Keratinocyte (primary cell): Measurements from ENCODE around the gene RGS6.

Source experiments
- EZH2 ChIP-seq: IDR thresholded peaks from one replicate; pipeline ENCODE4 v1.6.1; 2012; ENCODE audit warnings: inconsistent platforms, mild to moderate bottlenecking, low read length, moderate library complexity
- TF ChIP-seq, protein P1 (sequence below), 3 experiments: IDR thresholded peaks in 1 of 3; conservative IDR thresholded peaks in 1 of 3; optimal IDR thresholded peaks in 1 of 3; 2 replicates in 2 of 3; 3 replicates in 1 of 3; pipeline versions ENCODE3 to v1.5.1; 2011; ENCODE audit warnings: low read length in 3 of 3, mild to moderate bottlenecking in 3 of 3, moderate library complexity in 2 of 3, control low read depth in 1 of 3, inconsistent platforms in 1 of 3; ENCODE audit not compliant: insufficient read depth in 2 of 3; ENCODE audit errors: extremely low read depth in 1 of 3

GRCh38 chr14:72443256-72443655 is 511.0 kb downstream of the RGS6 start:
- TF ChIP-seq, protein P1, sequence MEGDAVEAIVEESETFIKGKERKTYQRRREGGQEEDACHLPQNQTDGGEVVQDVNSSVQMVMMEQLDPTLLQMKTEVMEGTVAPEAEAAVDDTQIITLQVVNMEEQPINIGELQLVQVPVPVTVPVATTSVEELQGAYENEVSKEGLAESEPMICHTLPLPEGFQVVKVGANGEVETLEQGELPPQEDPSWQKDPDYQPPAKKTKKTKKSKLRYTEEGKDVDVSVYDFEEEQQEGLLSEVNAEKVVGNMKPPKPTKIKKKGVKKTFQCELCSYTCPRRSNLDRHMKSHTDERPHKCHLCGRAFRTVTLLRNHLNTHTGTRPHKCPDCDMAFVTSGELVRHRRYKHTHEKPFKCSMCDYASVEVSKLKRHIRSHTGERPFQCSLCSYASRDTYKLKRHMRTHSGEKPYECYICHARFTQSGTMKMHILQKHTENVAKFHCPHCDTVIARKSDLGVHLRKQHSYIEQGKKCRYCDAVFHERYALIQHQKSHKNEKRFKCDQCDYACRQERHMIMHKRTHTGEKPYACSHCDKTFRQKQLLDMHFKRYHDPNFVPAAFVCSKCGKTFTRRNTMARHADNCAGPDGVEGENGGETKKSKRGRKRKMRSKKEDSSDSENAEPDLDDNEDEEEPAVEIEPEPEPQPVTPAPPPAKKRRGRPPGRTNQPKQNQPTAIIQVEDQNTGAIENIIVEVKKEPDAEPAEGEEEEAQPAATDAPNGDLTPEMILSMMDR (optimal IDR thresholded peaks at IDR 0.05 in 1 of 3, IDR thresholded peaks at IDR 0.05 in 1 of 3, conservative IDR thresholded peaks at IDR 0.05 in 1 of 3; ENCODE audit: extremely low read depth in 1 of 3, insufficient read depth in 2 of 3, low read length in 3 of 3) = no peak
- TF ChIP-seq EZH2 = no peak
